ENCODE measurements around the gene COMT.

DNA sequence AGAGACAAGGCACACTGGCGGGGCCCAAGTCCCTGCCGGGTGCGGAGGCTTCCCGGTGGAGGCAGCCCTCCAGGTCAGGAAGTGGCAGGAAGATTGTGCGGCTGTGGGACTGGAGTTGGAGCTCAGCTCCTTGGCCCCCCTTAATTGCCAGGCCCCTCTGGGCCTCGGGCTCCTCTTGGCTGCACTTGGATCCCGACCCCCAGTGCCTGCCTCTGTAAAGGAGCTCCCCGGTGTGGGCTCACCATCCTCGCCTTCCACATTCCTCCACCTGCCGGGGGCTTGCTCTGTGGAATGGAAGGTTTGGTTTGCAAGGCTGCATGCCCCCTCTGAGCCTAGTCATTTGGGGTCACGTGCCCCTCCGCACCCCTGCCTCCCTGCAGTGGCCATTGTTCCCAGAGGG is 38.1 kb upstream of the COMT start:
- TF ChIP-seq CTCF (tag by site-specific recombination; IDR thresholded peaks at IDR 0.05) (no peak), ZNF175 (tag by site-specific recombination; IDR thresholded peaks at IDR 0.05) (no peak), ZNF239 (tag by site-specific recombination; IDR thresholded peaks at IDR 0.05) (no peak), ZNF704 (tag by site-specific recombination; IDR thresholded peaks at IDR 0.05) (no peak), ZNF768 (tag by site-specific recombination; IDR thresholded peaks at IDR 0.05) (no peak), ZNF530 (tag by site-specific recombination; IDR thresholded peaks at IDR 0.05; ENCODE audit: low read depth) (no peak), SALL2 (tag by site-specific recombination; IDR thresholded peaks at IDR 0.05; ENCODE audit: borderline replicate concordance) (no peak), ZNF292 (tag by site-specific recombination; IDR thresholded peaks at IDR 0.05; ENCODE audit: borderline replicate concordance, low read depth) (no peak), HOXA7 (CRISPR knock-in tag; IDR thresholded peaks at IDR 0.05; ENCODE audit: borderline replicate concordance) (no peak)
- TF ChIP-seq, protein P1, sequence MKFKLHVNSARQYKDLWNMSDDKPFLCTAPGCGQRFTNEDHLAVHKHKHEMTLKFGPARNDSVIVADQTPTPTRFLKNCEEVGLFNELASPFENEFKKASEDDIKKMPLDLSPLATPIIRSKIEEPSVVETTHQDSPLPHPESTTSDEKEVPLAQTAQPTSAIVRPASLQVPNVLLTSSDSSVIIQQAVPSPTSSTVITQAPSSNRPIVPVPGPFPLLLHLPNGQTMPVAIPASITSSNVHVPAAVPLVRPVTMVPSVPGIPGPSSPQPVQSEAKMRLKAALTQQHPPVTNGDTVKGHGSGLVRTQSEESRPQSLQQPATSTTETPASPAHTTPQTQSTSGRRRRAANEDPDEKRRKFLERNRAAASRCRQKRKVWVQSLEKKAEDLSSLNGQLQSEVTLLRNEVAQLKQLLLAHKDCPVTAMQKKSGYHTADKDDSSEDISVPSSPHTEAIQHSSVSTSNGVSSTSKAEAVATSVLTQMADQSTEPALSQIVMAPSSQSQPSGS (tag by site-specific recombination; IDR thresholded peaks at IDR 0.05; ENCODE audit: low read depth): no peak
